Smooth muscle cell (in vitro differentiated cells): ENCODE results near the gene SNAI1. TPM values are rescaled to one million over a fixed set of nuclear protein-coding genes. Genes with fewer than 3 reads are reported as not detected.

Source experiments
- DNase-seq: peaks from one replicate; lab custom pipeline; 2025; ENCODE audit not compliant: unreplicated experiment; lab: John Stamatoyannopoulos, UW
- H2AFZ ChIP-seq: fragments of 200-600 bp; sonication (generic); 2 replicates; pipeline ENCODE4 v1.6.0; 2016; ENCODE audit warnings: antibody characterized with exemption, low read depth, mild to moderate bottlenecking
- H3F3A ChIP-seq: fragments of 200-600 bp; sonication (generic); 2 replicates; pipeline ENCODE4 v1.6.0; 2017; ENCODE audit warnings: antibody characterized with exemption, low read depth
- H3K27ac ChIP-seq: fragments of 200-600 bp; sonication (generic); 2 replicates; pipeline ENCODE4 v1.5.1; 2016; ENCODE audit warnings: low read depth, mild to moderate bottlenecking
- H3K27me3 ChIP-seq: fragments of 200-600 bp; sonication (generic); 2 replicates; pipeline ENCODE4 v1.6.1; 2016; ENCODE audit warnings: low read depth, mild to moderate bottlenecking
- H3K36me3 ChIP-seq: fragments of 200-600 bp; sonication (generic); 2 replicates; pipeline ENCODE4 v1.5.1; 2016; ENCODE audit warnings: low read depth
- H3K4me1 ChIP-seq: fragments of 200-600 bp; sonication (generic); 2 replicates; pipeline ENCODE4 v1.5.1; 2016; ENCODE audit warnings: low read depth
- H3K4me2 ChIP-seq: fragments of 200-600 bp; sonication (generic); 2 replicates; pipeline ENCODE4 v1.6.0; 2016; ENCODE audit warnings: mild to moderate bottlenecking
- H3K4me3 ChIP-seq: fragments of 200-600 bp; sonication (generic); 2 replicates; pipeline ENCODE4 v1.5.1; 2016; ENCODE audit warnings: mild to moderate bottlenecking
- H3K79me2 ChIP-seq: fragments of 200-600 bp; sonication (generic); 2 replicates; pipeline ENCODE4 v1.6.0; 2016; ENCODE audit warnings: low read depth, mild to moderate bottlenecking
- H3K9ac ChIP-seq: fragments of 200-600 bp; sonication (generic); 2 replicates; pipeline ENCODE4 v1.6.0; 2016; ENCODE audit warnings: low read depth
- H3K9me3 ChIP-seq: fragments of 200-600 bp; sonication (generic); replicated peaks from 2 replicates; pipeline ENCODE4 v1.5.1; 2016; ENCODE audit warnings: low read depth
- H4K20me1 ChIP-seq: fragments of 200-600 bp; sonication (generic); 2 replicates; pipeline ENCODE4 v1.6.0; 2016; ENCODE audit warnings: low read depth
- CTCF ChIP-seq: fragments of 200-600 bp; sonication (generic); IDR thresholded peaks from 2 replicates; pipeline ENCODE4 v1.5.1; 2017; ENCODE audit warnings: borderline replicate concordance, mild to moderate bottlenecking, antibody characterized with exemption; ENCODE audit not compliant: insufficient read depth, poor library complexity, severe bottlenecking
- WGBS: methylation state at CpG from one replicate; pipeline ENCODE4 v1.1.7; 2016; ENCODE audit warnings: low lambda C conversion rate; 5-methylcytosine and 5-hydroxymethylcytosine counted together
- polyA plus RNA-seq: library from polyadenylated mRNA; unstranded; fragments of >200 nt; fragmentation: Nextera tagmentation; extraction: Ambion mirVana; gene quantifications from 2 replicates; pipeline ENCODE4 v1.2.1, GENCODE V29; 2016
- total RNA-seq: library from RNA; depleted of rRNA; stranded (reverse); fragments of >200 nt; gene quantifications from 2 replicates; pipeline ENCODE4 v1.2.3, GENCODE V29; 2014

The SNAI1 gene
- total and polyA plus RNA-seq, 2 experiments from 2014 or later, result 3.7 to 20.7 TPM

- no peak for DNase-seq
- H3K4me3 ChIP-seq, result no peak overlapping the region
- TF ChIP-seq CTCF, result no peak
- H3K9me3 ChIP-seq, result no peaks in the 10 kb centered on the region
- no peak overlapping the region for H2AFZ ChIP-seq
- 88% methylated on average over 3 of the region's 3 CpGs for WGBS
- H3K36me3 ChIP-seq, result peaks cover 4% of the 10 kb centered on the region
- H3K27me3 ChIP-seq, result no peaks in the 10 kb centered on the region
- H3K9ac ChIP-seq, result no peak overlapping the region
- H4K20me1 ChIP-seq, result peaks cover 73% of the 10 kb centered on the region
- no peak overlapping the region for H3K27ac ChIP-seq
- peaks cover 73% of the 10 kb centered on the region for H3K79me2 ChIP-seq
- no peak overlapping the region for H3K4me2 ChIP-seq
- no peaks in the 10 kb centered on the region for H3F3A ChIP-seq
- H3K4me1 ChIP-seq, result peaks cover 9% of the 10 kb centered on the region
Measured at GRCh38 chr20:49942303-49942702, 40.5 kb upstream of the SNAI1 start.

- Histone ChIP-seq H3K36me3 (peaks cover 4% of the 10 kb centered on the region), H3K27ac (no peak overlapping the region), H3K9ac (no peak overlapping the region), H3K4me1 (peaks cover 2% of the 10 kb centered on the region), H2AFZ (no peak overlapping the region), H4K20me1 (peaks cover 68% of the 10 kb centered on the region), H3K27me3 (no peaks in the 10 kb centered on the region), H3F3A (no peaks in the 10 kb centered on the region), H3K4me3 (no peak overlapping the region), H3K9me3 (no peaks in the 10 kb centered on the region), H3K4me2 (no peak overlapping the region), H3K79me2 (peaks cover 67% of the 10 kb centered on the region)
- DNase-seq, result no peak
- TF ChIP-seq CTCF, result no peak
- 97% methylated on average over 3 of the region's 3 CpGs for WGBS
Measured at GRCh38 chr20:49942942-49943341, 39.8 kb upstream of the SNAI1 start.

GRCh38 chr20:49945306-49945700 lies 37.5 kb upstream of the SNAI1 start:
- Histone ChIP-seq H3K36me3 (peaks cover 4% of the 10 kb centered on the region), H3K9ac (no peak overlapping the region), H2AFZ (no peak overlapping the region), H3K4me3 (no peak overlapping the region), H3K4me1 (no peaks in the 10 kb centered on the region), H3K9me3 (no peaks in the 10 kb centered on the region), H3K27me3 (no peaks in the 10 kb centered on the region), H4K20me1 (peaks cover 57% of the 10 kb centered on the region), H3K27ac (no peak overlapping the region), H3F3A (no peaks in the 10 kb centered on the region), H3K79me2 (peaks cover 43% of the 10 kb centered on the region), H3K4me2 (no peak overlapping the region)
- no peak for DNase-seq
- TF ChIP-seq CTCF, result no peak
- 95% methylated on average over 3 of the region's 3 CpGs for WGBS

- Histone ChIP-seq H3K9me3 (no peaks in the 10 kb centered on the region), H4K20me1 (peaks cover 55% of the 10 kb centered on the region), H3K79me2 (peaks cover 39% of the 10 kb centered on the region), H3K4me3 (no peak overlapping the region), H3K27ac (no peak overlapping the region), H2AFZ (no peak overlapping the region), H3K4me2 (no peak overlapping the region), H3K36me3 (peaks cover 4% of the 10 kb centered on the region), H3K4me1 (no peaks in the 10 kb centered on the region), H3K27me3 (no peaks in the 10 kb centered on the region), H3K9ac (no peak overlapping the region), H3F3A (no peaks in the 10 kb centered on the region)
- WGBS, result 96% methylated on average over 10 of the region's 10 CpGs
- no peak for DNase-seq
- no peak for TF ChIP-seq CTCF
Measured at GRCh38 chr20:49945701-49946477, 36.9 kb upstream of the SNAI1 start.
